C4-2B (cell line): ENCODE data around the gene CSNK1D.
"Not testable (repeated sequence)": the region's sequence is repeated elsewhere in the genome, so short reads cannot be mapped to it uniquely, and the experiment has no call there.

Experiments used
- H3K27ac ChIP-seq: fragments of 450-650 bp; 2 replicates; pipeline ENCODE4 v1.5.1; 2017
- CTCF ChIP-seq: fragments of 450-650 bp; conservative IDR thresholded peaks from 2 replicates; pipeline ENCODE4 v1.5.1; 2017; ENCODE audit warnings: mild to moderate bottlenecking
- ZFX ChIP-seq: fragments of 450-650 bp; IDR thresholded peaks from 2 replicates; pipeline ENCODE4 v1.6.1; 2017

CSNK1D gene

GRCh38 chr17:82256242-82256885, 17.1 kb downstream of the CSNK1D start:
- no peak overlapping the region for H3K27ac ChIP-seq
- TF ChIP-seq ZFX = no peak
- TF ChIP-seq CTCF = no peak

- TF ChIP-seq CTCF (no peak), ZFX (no peak)
- no peak overlapping the region for H3K27ac ChIP-seq
These were observed 18.0 kb downstream of the CSNK1D start for GRCh38 chr17:82255402-82255972.

GRCh38 chr17:82254746-82255145, 18.8 kb downstream of the CSNK1D start:
- H3K27ac ChIP-seq = not testable (repeated sequence)

- not testable (repeated sequence) for H3K27ac ChIP-seq
These were observed 19.4 kb downstream of the CSNK1D start for GRCh38 chr17:82254096-82254495.

- H3K27ac ChIP-seq = no peak overlapping the region
- TF ChIP-seq CTCF = no peak
- TF ChIP-seq ZFX = no peak
These were observed 20.3 kb downstream of the CSNK1D start for GRCh38 chr17:82253179-82253544.

- TF ChIP-seq ZFX (no peak), CTCF (no peak)
- H3K27ac ChIP-seq = no peak overlapping the region
These were observed 20.9 kb downstream of the CSNK1D start for GRCh38 chr17:82252511-82253178.

GRCh38 chr17:82250868-82251500, 22.5 kb downstream of the CSNK1D start:
- no peak overlapping the region for H3K27ac ChIP-seq
- no peak for TF ChIP-seq CTCF
- TF ChIP-seq ZFX = no peak

GRCh38 chr17:82249896-82250581, 23.5 kb downstream of the CSNK1D start:
- H3K27ac ChIP-seq = no peak overlapping the region
- TF ChIP-seq ZFX = no peak
